Vagina (tissue), 2 donors: ENCODE results near the gene SH3BP5. TPM values are rescaled to one million over a fixed set of nuclear protein-coding genes. Genes with fewer than 3 reads are reported as not detected.

ENCODE experiments used
- DNase-seq, 2 donors: peaks; one replicate each; pipeline ENCODE4 v3.0.0-alpha.2; 2017; ENCODE audit errors: extremely low spot score in 2 of 2
- H3K27ac ChIP-seq: fragments of 200-600 bp; sonication (generic); one replicate; pipeline ENCODE4 v1.5.1; 2019
- H3K27me3 ChIP-seq: fragments of 200-600 bp; sonication (generic); one replicate; pipeline ENCODE4 v1.5.1; 2019
- H3K36me3 ChIP-seq, 2 donors: fragments of 200-600 bp; sonication (generic); one replicate each; pipeline ENCODE4 v1.5.1; 2017 to 2019
- H3K4me1 ChIP-seq: fragments of 200-600 bp; sonication (generic); one replicate; pipeline ENCODE4 v1.5.1; 2019
- H3K4me3 ChIP-seq, 2 donors: fragments of 200-600 bp; sonication (generic); 1 replicate in 1 of 2; 2 replicates in 1 of 2; pipeline ENCODE4 v1.5.1; 2016 to 2019
- H3K9me3 ChIP-seq: fragments of 200-600 bp; sonication (generic); one replicate; pipeline ENCODE4 v1.5.1; 2019
- CTCF ChIP-seq, 3 experiments: fragments of 450-650 bp in 2 of 3; fragments of 200-600 bp in 1 of 3; sonication (generic) in 1 of 3; IDR thresholded peaks; one replicate each; pipeline ENCODE4 v1.5.1; 2017 to 2019; ENCODE audit warnings: antibody characterized with exemption in 3 of 3, mild to moderate bottlenecking in 2 of 3, moderate library complexity in 2 of 3
- POLR2A ChIP-seq, 2 donors: fragments of 450-650 bp; IDR thresholded peaks; one replicate each; pipeline ENCODE4 v1.6.1; 2017; ENCODE audit warnings: antibody characterized with exemption in 2 of 2, mild to moderate bottlenecking in 2 of 2, moderate library complexity in 2 of 2
- POLR2AphosphoS5 ChIP-seq, 2 donors: sonication (generic); formaldehyde crosslinking; IDR thresholded peaks; one replicate each; pipeline ENCODE4 v1.9.0; 2017; ENCODE audit warnings: antibody characterized with exemption in 2 of 2, mild to moderate bottlenecking in 2 of 2, low read depth in 1 of 2; ENCODE audit not compliant: insufficient read depth in 1 of 2
- intact Hi-C: fragments of 100-400 bp; cut with DNase I; formaldehyde crosslinking; loops from one replicate; pipeline ENCODE4 v1.15.1; 2023
- total RNA-seq: library from RNA; depleted of rRNA; stranded (reverse); fragments of >200 nt; gene quantifications from one replicate; pipeline ENCODE4 v1.2.3, GENCODE V29; 2016

SH3BP5 gene
- total RNA-seq, 1 donor from 2014 or later: 78.6 TPM

GRCh38 chr3:15307580-15307979, 24.8 kb downstream of the SH3BP5 start:
- Histone ChIP-seq H3K9me3 (no peaks in the 10 kb centered on the region), H3K4me1 (peaks cover 52% of the 10 kb centered on the region), H3K4me3 (no peak overlapping the region), H3K27ac (no peak overlapping the region), H3K27me3 (no peaks in the 10 kb centered on the region), H3K36me3 (peaks cover 0 to 4% of the 10 kb centered on the region in 2 donors)
- no peak for TF ChIP-seq POLR2AphosphoS5 (IDR thresholded peaks at IDR 0.05; ENCODE audit: insufficient read depth in 1 of 2, low read depth in 1 of 2)
- TF ChIP-seq CTCF (IDR thresholded peaks at IDR 0.05): no peak
- TF ChIP-seq POLR2A (IDR thresholded peaks at IDR 0.05): no peak
- intact Hi-C loops: no loop called here
- DNase-seq: no peak

GRCh38 chr3:15306979-15307359, 25.4 kb downstream of the SH3BP5 start:
- TF ChIP-seq CTCF (IDR thresholded peaks at IDR 0.05) (no peak), POLR2AphosphoS5 (IDR thresholded peaks at IDR 0.05; ENCODE audit: insufficient read depth in 1 of 2, low read depth in 1 of 2) (no peak), POLR2A (IDR thresholded peaks at IDR 0.05) (no peak)
- H3K4me1 ChIP-seq: peaks cover 52% of the 10 kb centered on the region
- H3K36me3 ChIP-seq: peaks cover 0 to 10% of the 10 kb centered on the region in 2 donors
- intact Hi-C loops: no loop called here
- H3K4me3 ChIP-seq: no peak overlapping the region
- no peak overlapping the region for H3K27ac ChIP-seq
- no peaks in the 10 kb centered on the region for H3K9me3 ChIP-seq
- no peaks in the 10 kb centered on the region for H3K27me3 ChIP-seq
- no peak for DNase-seq

- Histone ChIP-seq H3K4me1 (peaks cover 55% of the 10 kb centered on the region), H3K9me3 (no peaks in the 10 kb centered on the region), H3K27ac (no peak overlapping the region)
Observed at GRCh38 chr3:15305359-15305844, 27.0 kb downstream of the SH3BP5 start.

GRCh38 chr3:15303728-15304127, 28.7 kb downstream of the SH3BP5 start:
- Histone ChIP-seq H3K36me3 (peaks cover 0 to 11% of the 10 kb centered on the region in 2 donors), H3K4me1 (peaks cover 55% of the 10 kb centered on the region), H3K9me3 (no peaks in the 10 kb centered on the region), H3K4me3 (no peak overlapping the region), H3K27me3 (no peaks in the 10 kb centered on the region), H3K27ac (no peak overlapping the region)
- no peak for DNase-seq
- TF ChIP-seq POLR2AphosphoS5 (IDR thresholded peaks at IDR 0.05; ENCODE audit: insufficient read depth in 1 of 2, low read depth in 1 of 2): no peak
- TF ChIP-seq CTCF (IDR thresholded peaks at IDR 0.05): no peak
- TF ChIP-seq POLR2A (IDR thresholded peaks at IDR 0.05): no peak
- intact Hi-C loops: no loop called here

More at GRCh38 chr3:15305359-15305844, 27.0 kb downstream of the SH3BP5 start:
- Histone ChIP-seq H3K4me3 (no peak overlapping the region), H3K27me3 (no peaks in the 10 kb centered on the region), H3K36me3 (peaks cover 0 to 11% of the 10 kb centered on the region in 2 donors)
- DNase-seq: no peak
- no peak for TF ChIP-seq POLR2AphosphoS5 (IDR thresholded peaks at IDR 0.05; ENCODE audit: insufficient read depth in 1 of 2, low read depth in 1 of 2)
- no peak for TF ChIP-seq POLR2A (IDR thresholded peaks at IDR 0.05)
- no peak for TF ChIP-seq CTCF (IDR thresholded peaks at IDR 0.05)
- intact Hi-C loops: no loop called here

GRCh38 chr3:15303216-15303615, 29.2 kb downstream of the SH3BP5 start:
- no peak for TF ChIP-seq POLR2AphosphoS5 (IDR thresholded peaks at IDR 0.05; ENCODE audit: insufficient read depth in 1 of 2, low read depth in 1 of 2)
- no peak for TF ChIP-seq CTCF (IDR thresholded peaks at IDR 0.05)
- no peak for TF ChIP-seq POLR2A (IDR thresholded peaks at IDR 0.05)
- H3K36me3 ChIP-seq: peaks cover 0 to 11% of the 10 kb centered on the region in 2 donors
- intact Hi-C loops: no loop called here
- no peak overlapping the region for H3K4me3 ChIP-seq
- H3K9me3 ChIP-seq: no peaks in the 10 kb centered on the region
- no peak overlapping the region for H3K27ac ChIP-seq
- no peaks in the 10 kb centered on the region for H3K27me3 ChIP-seq
- no peak for DNase-seq
- peaks cover 55% of the 10 kb centered on the region for H3K4me1 ChIP-seq
